Neural cell (in vitro differentiated cells): Measurements from ENCODE around the gene MLLT3. TPM values are rescaled to one million over a fixed set of nuclear protein-coding genes. Genes with fewer than 3 reads are reported as not detected.

Source experiments
- H2AFZ ChIP-seq: fragments of 200-600, 300-800 bp; sonication (generic), shearing (Covaris generic); 2 replicates; pipeline ENCODE4 v1.6.0; 2014; ENCODE audit warnings: low read depth, mild to moderate bottlenecking, antibody characterized with exemption, low read length, moderate library complexity
- H3F3A ChIP-seq: fragments of 200-600 bp; shearing (Covaris generic); 2 replicates; pipeline ENCODE4 v1.6.1; 2016; ENCODE audit warnings: mild to moderate bottlenecking, moderate library complexity, mixed read lengths, antibody characterized with exemption, low read length; ENCODE audit not compliant: insufficient read depth, poor library complexity, severe bottlenecking
- H3K27ac ChIP-seq: fragments of 200-600, 300-800 bp; sonication (generic), shearing (Covaris generic); 2 replicates; pipeline ENCODE4 v1.5.1; 2014; ENCODE audit warnings: mild to moderate bottlenecking, low read length, moderate library complexity
- H3K27me3 ChIP-seq: fragments of 300-800, 200-600 bp; sonication (generic), shearing (Covaris generic); 2 replicates; pipeline ENCODE4 v1.6.0; 2014; ENCODE audit warnings: mild to moderate bottlenecking, low read depth, low read length, moderate library complexity; ENCODE audit not compliant: insufficient read depth
- H3K36me3 ChIP-seq: fragments of 300-800, 200-600 bp; sonication (generic), shearing (Covaris generic); 2 replicates; pipeline ENCODE4 v1.5.1; 2014; ENCODE audit warnings: mild to moderate bottlenecking, antibody characterized with exemption, low read length, moderate library complexity; ENCODE audit not compliant: insufficient read depth
- H3K4me2 ChIP-seq: fragments of 300-800, 200-600 bp; sonication (generic), shearing (Covaris generic); 2 replicates; pipeline ENCODE4 v1.6.0; 2014; ENCODE audit warnings: mild to moderate bottlenecking, low read length
- H3K4me3 ChIP-seq: fragments of 300-800, 200-600 bp; sonication (generic), shearing (Covaris generic); 2 replicates; pipeline ENCODE4 v1.5.1; 2014; ENCODE audit warnings: mild to moderate bottlenecking, low read length, moderate library complexity
- H3K79me2 ChIP-seq: fragments of 200-600 bp; shearing (Covaris generic); replicated peaks from 2 replicates; pipeline ENCODE4 v1.6.0; 2014; ENCODE audit warnings: mild to moderate bottlenecking, low read length, moderate library complexity; ENCODE audit not compliant: insufficient read depth
- H3K9ac ChIP-seq: fragments of 300-800, 200-600 bp; sonication (generic), shearing (Covaris generic); 2 replicates; pipeline ENCODE4 v1.6.1; 2016; ENCODE audit warnings: mild to moderate bottlenecking, low read length, mixed read lengths
- H3K9me2 ChIP-seq: fragments of 200-600 bp; shearing (Covaris generic); 2 replicates; pipeline ENCODE4 v1.6.1; 2016; ENCODE audit warnings: mild to moderate bottlenecking, low read length, mixed read lengths; ENCODE audit not compliant: insufficient read depth
- H3K9me3 ChIP-seq: fragments of 200-600, 300-800 bp; sonication (generic), shearing (Covaris generic); 2 replicates; pipeline ENCODE4 v1.6.1; 2016; ENCODE audit warnings: mild to moderate bottlenecking, mixed run types, low read length, moderate library complexity, mixed read lengths
- H4K20me1 ChIP-seq: fragments of 200-600 bp; shearing (Covaris generic); 2 replicates; pipeline ENCODE4 v1.6.1; 2016; ENCODE audit warnings: mild to moderate bottlenecking, mixed run types; ENCODE audit not compliant: insufficient read depth
- EP300 ChIP-seq: fragments of 450-650 bp; conservative IDR thresholded peaks from 2 replicates; pipeline ENCODE4 v1.6.1; 2014; ENCODE audit warnings: antibody characterized with exemption, mild to moderate bottlenecking, moderate library complexity; ENCODE audit not compliant: poor library complexity, severe bottlenecking
- EZH2 ChIP-seq: fragments of 200-600, 300-800 bp; shearing (Covaris generic), sonication (generic); IDR thresholded peaks from 2 replicates; pipeline ENCODE4 v1.6.1; 2014; ENCODE audit warnings: antibody characterized with exemption, low read length, borderline replicate concordance, mild to moderate bottlenecking; ENCODE audit not compliant: insufficient read depth, poor library complexity, severe bottlenecking
- MXI1 ChIP-seq: fragments of 450-650 bp; conservative IDR thresholded peaks from 2 replicates; pipeline ENCODE4 v1.6.1; 2014; ENCODE audit warnings: antibody characterized with exemption, mild to moderate bottlenecking; ENCODE audit not compliant: poor library complexity, severe bottlenecking
- POLR2AphosphoS5 ChIP-seq: IDR thresholded peaks from 2 replicates; pipeline ENCODE4 v1.6.1; 2012
- RAD21 ChIP-seq: fragments of 450-650 bp; conservative IDR thresholded peaks from 2 replicates; pipeline ENCODE4 v1.6.1; 2014; ENCODE audit warnings: antibody characterized with exemption, mild to moderate bottlenecking, moderate library complexity
- REST ChIP-seq: IDR thresholded peaks from 2 replicates; pipeline ENCODE4 v1.6.1; 2012; ENCODE audit warnings: borderline replicate concordance
- SMC3 ChIP-seq: fragments of 450-650 bp; conservative IDR thresholded peaks from 2 replicates; pipeline ENCODE4 v1.6.1; 2014; ENCODE audit warnings: antibody characterized with exemption, mild to moderate bottlenecking, moderate library complexity; ENCODE audit not compliant: poor library complexity
- TAF1 ChIP-seq: IDR thresholded peaks from 2 replicates; pipeline ENCODE4 v1.6.1; 2012; ENCODE audit warnings: low read depth
- polyA plus RNA-seq: library from polyadenylated mRNA; depleted of rRNA; stranded (reverse); fragments of >200 nt; gene quantifications from 2 replicates; pipeline ENCODE4 v1.2.3, GENCODE V29; 2014
- small RNA-seq, 3 experiments: library from RNA; depleted of rRNA; stranded (forward); fragments of <200 nt; gene quantifications; one replicate each; pipeline ENCODE3, GENCODE V24; 2012
- TF ChIP-seq, protein P1 (sequence below): fragments of 450-650 bp; IDR thresholded peaks from 2 replicates; pipeline ENCODE4 v1.5.1; 2014; ENCODE audit warnings: antibody characterized with exemption, mild to moderate bottlenecking, moderate library complexity; ENCODE audit not compliant: poor library complexity, severe bottlenecking

MLLT3 gene
- polyA plus RNA-seq, 1 donor from 2014 or later: 61.5 TPM

GRCh38 chr9:20294046-20294750, 328.1 kb downstream of the MLLT3 start:
- Histone ChIP-seq H3K9ac (no peak overlapping the region), H3K9me2 (no peaks in the 10 kb centered on the region), H3K79me2 (no peaks in the 10 kb centered on the region), H3K27me3 (no peaks in the 10 kb centered on the region), H4K20me1 (no peaks in the 10 kb centered on the region), H3K4me3 (no peak overlapping the region), H3F3A (no peaks in the 10 kb centered on the region), H3K4me2 (no peak overlapping the region), H2AFZ (no peak overlapping the region), H3K9me3 (no peaks in the 10 kb centered on the region), H3K27ac (no peak overlapping the region), H3K36me3 (no peaks in the 10 kb centered on the region)
- TF ChIP-seq SMC3: no peak
- no peak for TF ChIP-seq REST
- no peak for TF ChIP-seq RAD21
- no peak for TF ChIP-seq POLR2AphosphoS5
- TF ChIP-seq EZH2: no peak
- TF ChIP-seq MXI1: no peak
- no peak for TF ChIP-seq TAF1
- TF ChIP-seq, protein P1, sequence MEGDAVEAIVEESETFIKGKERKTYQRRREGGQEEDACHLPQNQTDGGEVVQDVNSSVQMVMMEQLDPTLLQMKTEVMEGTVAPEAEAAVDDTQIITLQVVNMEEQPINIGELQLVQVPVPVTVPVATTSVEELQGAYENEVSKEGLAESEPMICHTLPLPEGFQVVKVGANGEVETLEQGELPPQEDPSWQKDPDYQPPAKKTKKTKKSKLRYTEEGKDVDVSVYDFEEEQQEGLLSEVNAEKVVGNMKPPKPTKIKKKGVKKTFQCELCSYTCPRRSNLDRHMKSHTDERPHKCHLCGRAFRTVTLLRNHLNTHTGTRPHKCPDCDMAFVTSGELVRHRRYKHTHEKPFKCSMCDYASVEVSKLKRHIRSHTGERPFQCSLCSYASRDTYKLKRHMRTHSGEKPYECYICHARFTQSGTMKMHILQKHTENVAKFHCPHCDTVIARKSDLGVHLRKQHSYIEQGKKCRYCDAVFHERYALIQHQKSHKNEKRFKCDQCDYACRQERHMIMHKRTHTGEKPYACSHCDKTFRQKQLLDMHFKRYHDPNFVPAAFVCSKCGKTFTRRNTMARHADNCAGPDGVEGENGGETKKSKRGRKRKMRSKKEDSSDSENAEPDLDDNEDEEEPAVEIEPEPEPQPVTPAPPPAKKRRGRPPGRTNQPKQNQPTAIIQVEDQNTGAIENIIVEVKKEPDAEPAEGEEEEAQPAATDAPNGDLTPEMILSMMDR: no peak
- no peak for TF ChIP-seq EP300

GRCh38 chr9:20292002-20292401, 330.3 kb downstream of the MLLT3 start:
- H3K36me3 ChIP-seq: no peaks in the 10 kb centered on the region

More at GRCh38 chr9:20292002-20292401, 330.3 kb downstream of the MLLT3 start:
- no peak overlapping the region for H2AFZ ChIP-seq
- H3K27me3 ChIP-seq: no peaks in the 10 kb centered on the region
- TF ChIP-seq, protein P1: peak; percentile 19
- no peak for TF ChIP-seq SMC3
- no peaks in the 10 kb centered on the region for H3F3A ChIP-seq
- H3K4me2 ChIP-seq: no peak overlapping the region
- no peak overlapping the region for H3K9ac ChIP-seq
- H3K79me2 ChIP-seq: no peaks in the 10 kb centered on the region
- no peak overlapping the region for H3K27ac ChIP-seq
- no peaks in the 10 kb centered on the region for H3K9me3 ChIP-seq
- H3K4me3 ChIP-seq: no peak overlapping the region
- H3K9me2 ChIP-seq: no peaks in the 10 kb centered on the region
- H4K20me1 ChIP-seq: no peaks in the 10 kb centered on the region

Small RNAs within 50 kb of the gene (small RNA-seq; reads per million reads assigned to genes)
- gene MIR4473: 0.73 to 12.8 (median 9.3) reads per million in 3 experiments
- 0.16 to 1.3 (median 1.1) reads per million in 3 experiments for gene MIR4474
- 0 reads per million in 3 experiments for gene RNU4-26P

Other genes with a start within 250 kb of the MLLT3 start
- gene FOCAD, start 61.8 kb upstream of the MLLT3 start, polyA plus RNA-seq: 23.5 and 39.5 TPM in 2 replicates